ENCODE measurements around the gene PCDHA8. TPM values are rescaled to one million over a fixed set of nuclear protein-coding genes. Genes with fewer than 3 reads are reported as not detected.

Gene PCDHA8
- total RNA-seq, 1 experiment from 2014 or later = 0.10 TPM

- Histone ChIP-seq H3K9me3 (ENCODE audit: control insufficient read depth, insufficient read depth, low read depth, low read length) (0 out of 2 replicates have a peak, but pooled peaks cover 6% of the 10 kb centered on the region), H3K36me3 (ENCODE audit: control insufficient read depth, insufficient read depth, low read length) (no peaks in the 10 kb centered on the region), H3K4me1 (ENCODE audit: control insufficient read depth, insufficient read depth, low read length) (no peaks in the 10 kb centered on the region), H3K27me3 (ENCODE audit: control insufficient read depth, insufficient read depth, low read length) (no peaks in the 10 kb centered on the region), H3K27ac (ENCODE audit: low read length) (no peak overlapping the region), H3K4me3 (ENCODE audit: low read depth in 2 of 2, low read length in 2 of 2) (no peak overlapping the region)
- in situ Hi-C loops (cut with HindIII; ENCODE audit: low pct_unique_long_range_greater_than_20kb, low sequenced_read_pairs) = no loop called here
- intact Hi-C loops (cut with micrococcal nuclease; ENCODE audit: unreplicated experiment) = no loop called here
- ATAC-seq (no peak), DNase-seq (ENCODE audit: low read depth, low spot score) (no peak)
- TF ChIP-seq TCF7L2 (IDR thresholded peaks at IDR 0.05; ENCODE audit: low read depth, low read length) (no peak), CTCF (IDR thresholded peaks at IDR 0.05) (no peak), SIN3A (IDR thresholded peaks at IDR 0.05; ENCODE audit: borderline replicate concordance, insufficient read depth, low read depth, low read length) (no peak), POLR2AphosphoS5 (IDR thresholded peaks at IDR 0.05; ENCODE audit: low read depth, low read length) (no peak), REST (IDR thresholded peaks at IDR 0.05; ENCODE audit: insufficient read depth in 1 of 2, low read depth in 2 of 2, low read length in 1 of 2) (no peak)
- no TSS peak for BruUV-seq (replicated peaks)
- POLR2A ChIA-PET = no interaction called here
- CTCF ChIA-PET = no interaction called here
Measured at GRCh38 chr5:140823475-140823874, 17.5 kb upstream of the PCDHA8 start.

DNA sequence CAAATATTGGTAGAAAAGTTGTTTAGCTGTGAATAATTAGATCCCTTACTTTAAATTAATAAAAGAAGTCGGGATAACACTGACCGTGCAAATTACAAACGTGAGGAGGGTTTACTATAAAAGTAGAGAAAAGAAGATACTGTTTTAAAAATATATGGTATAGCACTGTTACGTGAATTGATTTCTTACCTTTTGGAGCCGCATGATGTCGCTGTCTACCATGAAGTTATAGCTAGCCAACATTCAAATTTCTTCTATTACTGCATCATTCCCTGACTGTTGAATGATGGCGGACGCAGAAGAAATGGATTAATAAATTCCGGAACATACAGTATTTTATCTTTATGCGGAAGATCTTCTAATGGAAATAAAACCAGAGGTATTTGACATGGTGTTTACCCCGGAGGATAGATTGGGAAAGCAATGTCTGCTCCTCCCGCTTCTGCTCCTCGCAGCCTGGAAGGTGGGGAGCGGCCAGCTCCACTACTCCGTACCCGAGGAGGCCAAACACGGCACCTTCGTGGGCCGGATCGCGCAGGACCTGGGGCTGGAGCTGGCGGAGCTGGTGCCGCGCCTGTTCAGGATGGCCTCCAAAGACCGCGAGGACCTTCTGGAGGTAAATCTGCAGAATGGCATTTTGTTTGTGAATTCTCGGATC lies 13.2 kb upstream of the PCDHA8 start, which contains the start of gene PCDHA6:
Gene PCDHA6, plus strand, starts transcription at position 257 of the 658 bp plus-strand sequence. Its CDS starts 132 bp downstream, at position 389.
- Histone ChIP-seq H3K9me3 (ENCODE audit: control insufficient read depth, insufficient read depth, low read depth, low read length) (no peaks in the 10 kb centered on the region), H3K27ac (ENCODE audit: low read length) (no peak within 1 kb of the TSS), H3K36me3 (ENCODE audit: control insufficient read depth, insufficient read depth, low read length) (no peaks in the 10 kb centered on the region), H3K27me3 (ENCODE audit: control insufficient read depth, insufficient read depth, low read length) (no peaks in the 10 kb centered on the region), H3K4me3 (ENCODE audit: low read depth in 2 of 2, low read length in 2 of 2) (no peak within 1 kb of the TSS), H3K4me1 (ENCODE audit: control insufficient read depth, insufficient read depth, low read length) (no peaks in the 10 kb centered on the region)
- POLR2A ChIA-PET = no interaction called here
- CTCF ChIA-PET = interaction anchor here (0.6 kb wide), 1 partner anchor 12 kb away, joined by 5 read pairs; no protein-coding TSS in a partner anchor
- intact Hi-C loops (cut with micrococcal nuclease; ENCODE audit: unreplicated experiment) (no loop called here), in situ Hi-C loops (cut with HindIII; ENCODE audit: low pct_unique_long_range_greater_than_20kb, low sequenced_read_pairs) (no loop called here)
- BruUV-seq (replicated peaks) = no TSS peak
- TF ChIP-seq CTCF (IDR thresholded peaks at IDR 0.05) = no peak
- no peak for TF ChIP-seq TCF7L2 (IDR thresholded peaks at IDR 0.05; ENCODE audit: low read depth, low read length)
- no peak for TF ChIP-seq SIN3A (IDR thresholded peaks at IDR 0.05; ENCODE audit: borderline replicate concordance, insufficient read depth, low read depth, low read length)
- TF ChIP-seq POLR2AphosphoS5 (IDR thresholded peaks at IDR 0.05; ENCODE audit: low read depth, low read length) = no peak
- no peak for TF ChIP-seq REST (IDR thresholded peaks at IDR 0.05; ENCODE audit: insufficient read depth in 1 of 2, low read depth in 2 of 2, low read length in 1 of 2)
- no peak for DNase-seq (ENCODE audit: low read depth, low spot score)
- ATAC-seq = no peak
